SK-N-SH treated with all-trans-retinoic acid at 6 μM for 48 hours (cell line): Measurements from ENCODE around the gene BIRC2.

Source experiments
- ISL1 ChIP-seq: fragments of 250-450 bp; sonication (Bioruptor Pico); IDR thresholded peaks from 2 replicates; pipeline ENCODE4 v2.1.2; 2022; ENCODE audit warnings: mild to moderate bottlenecking, moderate library complexity
- SNAI2 ChIP-seq: fragments of 250-450 bp; sonication (Bioruptor Pico); IDR thresholded peaks from 2 replicates; pipeline ENCODE4 v1.5.0; 2020; ENCODE audit warnings: mild to moderate bottlenecking, moderate library complexity
- TCF4 ChIP-seq: fragments of 250-450 bp; sonication (Bioruptor Pico); IDR thresholded peaks from 2 replicates; pipeline ENCODE4 v1.8.0; 2021; ENCODE audit warnings: mild to moderate bottlenecking, moderate library complexity, borderline replicate concordance
- ZFP30 ChIP-seq: fragments of 450-650 bp; formaldehyde crosslinking; IDR thresholded peaks from 2 replicates; pipeline ENCODE4 v1.5.0; 2022; ENCODE audit warnings: mild to moderate bottlenecking, moderate library complexity
- ZNF70 ChIP-seq: fragments of 450-650 bp; formaldehyde crosslinking; IDR thresholded peaks from 2 replicates; pipeline ENCODE4 v1.5.0; 2020; ENCODE audit warnings: mild to moderate bottlenecking, moderate library complexity

DNA sequence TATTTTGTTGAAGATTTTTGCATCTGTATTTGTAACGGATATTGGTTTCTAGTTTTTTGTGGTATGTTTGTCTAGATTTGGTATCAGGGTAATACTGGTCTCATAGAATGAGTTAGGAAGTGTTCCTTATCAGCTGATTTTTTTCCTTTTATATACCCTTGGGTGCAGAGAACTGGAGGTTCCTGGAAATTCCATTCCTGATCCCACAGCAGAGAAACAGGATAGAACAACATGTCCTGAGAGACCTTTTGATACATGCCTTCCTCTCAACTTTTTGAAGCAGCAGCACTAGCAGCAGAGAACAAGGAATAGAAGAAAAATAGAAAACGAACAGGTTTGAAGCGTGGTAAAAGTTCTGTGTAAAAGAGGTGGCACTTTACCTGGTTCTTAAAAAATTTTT is 36.8 kb downstream of the BIRC2 start:
- TF ChIP-seq ISL1 (CRISPR knock-in tag) = no peak
- TF ChIP-seq ZNF70 (CRISPR knock-in tag) = no peak
- no peak for TF ChIP-seq ZFP30
- no peak for TF ChIP-seq SNAI2 (CRISPR knock-in tag)
- no peak for TF ChIP-seq TCF4 (CRISPR knock-in tag)
